Upper lobe of left lung (tissue), 6 donors: ENCODE data around the gene SHISA2. TPM values are rescaled to one million over a fixed set of nuclear protein-coding genes. Genes with fewer than 3 reads are reported as not detected.

Source experiments
- ATAC-seq, 2 donors: fragments of 200-7000 bp; cut with Tn5 transposase; one replicate each; pipeline ENCODE4 v1.9.1; 2022; ENCODE audit warnings: mild to moderate bottlenecking in 2 of 2, moderate library complexity in 2 of 2; ENCODE audit not compliant: low FRiP score in 2 of 2
- DNase-seq, 2 donors: peaks; one replicate each; pipeline ENCODE4 v3.0.0-alpha.2; 2019 to 2020
- H3K27ac ChIP-seq, 4 donors: fragments of 200-600 bp; sonication (generic); one replicate each; pipeline ENCODE4 v1.5.1; 2016 to 2019
- H3K27me3 ChIP-seq, 4 donors: fragments of 200-600 bp; sonication (generic); one replicate each; pipeline ENCODE4 v1.5.1; 2017 to 2019
- H3K36me3 ChIP-seq, 4 donors: fragments of 200-600 bp; sonication (generic); one replicate each; pipeline ENCODE4 v1.5.1; 2016 to 2019
- H3K4me1 ChIP-seq, 4 donors: fragments of 200-600 bp; sonication (generic); one replicate each; pipeline ENCODE4 v1.5.1; 2018 to 2019
- H3K4me3 ChIP-seq, 4 donors: fragments of 200-600 bp; sonication (generic); one replicate each; pipeline ENCODE4 v1.5.1; 2017 to 2019; ENCODE audit warnings: mild to moderate bottlenecking in 2 of 4, moderate library complexity in 1 of 4
- H3K9me3 ChIP-seq, 4 donors: fragments of 200-600 bp; sonication (generic); one replicate each; pipeline ENCODE4 v1.5.1; 2018 to 2019
- EP300 ChIP-seq, 4 donors: sonication (generic); formaldehyde crosslinking; IDR thresholded peaks; one replicate each; pipeline ENCODE4 v1.5.1; 2017; ENCODE audit warnings: antibody characterized with exemption in 4 of 4, control low read depth in 2 of 4
- POLR2A ChIP-seq, 4 donors: fragments of 450-650 bp; IDR thresholded peaks; one replicate each; pipeline ENCODE4 v1.5.1; 2016 to 2017; ENCODE audit warnings: antibody characterized with exemption in 4 of 4, mild to moderate bottlenecking in 2 of 4
- POLR2AphosphoS5 ChIP-seq, 2 donors: sonication (generic); formaldehyde crosslinking; IDR thresholded peaks; one replicate each; pipeline ENCODE4 v1.5.1; 2017; ENCODE audit warnings: antibody characterized with exemption in 2 of 2
- WGBS, 2 donors: methylation state at CpG; one replicate each; pipeline ENCODE4 v1.1.5; 2017 to 2018; 5-methylcytosine and 5-hydroxymethylcytosine counted together
- total RNA-seq, 6 donors: library from RNA; depleted of rRNA in 4 of 6; stranded (reverse); fragments of >200 nt in 4 of 6; gene quantifications; one replicate each; pipeline versions ENCODE4 v1.1.0 to v1.2.1, GENCODE V29; 2016 to 2021
- TF ChIP-seq, protein P1 (sequence below), 6 experiments: fragments of 450-650 bp in 4 of 6; fragments of 200-600 bp in 2 of 6; sonication (generic) in 2 of 6; IDR thresholded peaks; one replicate each; pipeline ENCODE4 v1.5.1; 2016 to 2019; ENCODE audit warnings: antibody characterized with exemption in 6 of 6
- donor health status: DM: no; HTN: no; CAD: no; lungs with moderate emphysema.
- donor health status: DM: no; HTN: yes; CAD: no; lungs with severe emphysema.

SHISA2 gene
- total RNA-seq, 6 donors from 2014 or later = 7.3 to 19.9 (median 13.4) TPM

DNA sequence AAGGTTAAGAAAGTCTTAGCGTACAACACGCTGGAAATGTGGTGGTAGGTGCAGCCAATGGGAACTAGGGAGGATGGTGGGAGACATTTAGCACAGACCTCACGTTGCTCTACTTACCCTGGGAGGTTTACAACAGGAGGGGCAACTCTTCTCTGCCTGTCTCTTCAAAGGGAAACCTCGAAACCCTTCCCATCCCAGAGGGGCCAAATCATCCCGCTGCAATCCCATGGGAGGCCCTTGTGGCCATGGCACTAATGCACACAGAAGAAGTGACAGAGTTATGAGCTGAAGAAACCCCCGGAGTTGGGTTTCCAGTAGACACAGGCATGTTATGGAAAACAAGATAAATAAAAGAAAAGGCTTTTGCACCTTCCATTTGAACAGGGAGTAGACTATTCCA is 35.6 kb downstream of the SHISA2 start:
- no peak overlapping the region for H3K4me3 ChIP-seq

DNA sequence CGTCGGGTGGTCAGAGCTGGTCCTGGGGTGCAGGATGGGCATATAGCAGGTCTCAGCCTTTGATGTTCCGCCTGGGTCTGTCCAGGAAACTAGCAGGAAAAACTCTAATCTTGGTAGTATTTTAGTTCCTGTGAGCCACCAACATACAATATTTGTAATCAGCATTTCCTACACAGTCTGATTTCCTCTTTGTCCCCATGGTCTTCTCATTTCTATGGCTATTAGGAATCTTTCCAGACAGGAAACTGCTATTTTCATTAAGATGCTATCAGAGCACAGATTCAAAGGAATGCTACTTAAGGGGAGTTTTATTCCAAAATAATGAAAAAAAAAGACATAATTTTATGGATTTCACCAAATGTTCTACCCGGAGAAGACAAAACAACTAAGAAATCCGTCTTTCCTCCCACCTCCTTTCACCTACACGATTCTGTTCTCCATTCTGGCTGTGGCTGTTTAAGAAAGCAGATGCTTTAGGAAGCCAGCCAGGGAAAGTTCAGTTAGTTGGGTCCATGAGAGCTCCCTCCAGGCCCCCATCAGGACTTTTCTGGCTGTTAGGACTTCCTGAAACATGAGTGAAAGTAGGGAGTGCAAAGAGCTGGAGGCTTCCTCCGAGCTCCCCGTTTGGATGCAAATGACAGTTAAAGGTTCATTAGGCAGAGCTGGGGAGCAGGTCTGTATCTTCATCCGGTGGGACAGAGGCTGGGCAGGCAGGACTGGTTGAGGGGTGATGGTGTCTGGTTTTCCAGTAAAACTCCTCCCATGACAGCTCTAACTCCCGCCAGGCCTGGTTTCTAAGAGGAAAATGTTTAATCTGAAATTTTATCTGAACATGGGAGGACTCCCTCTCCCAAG is 36.3 kb downstream of the SHISA2 start:
- H3K9me3 ChIP-seq = no peaks in the 10 kb centered on the region
- 58 to 60% methylated on average over 10 of the region's 10 CpGs for WGBS, 2 donors
- TF ChIP-seq POLR2A (IDR thresholded peaks at IDR 0.05) (no peak), EP300 (IDR thresholded peaks at IDR 0.05) (no peak), POLR2AphosphoS5 (IDR thresholded peaks at IDR 0.05) (no peak)
- TF ChIP-seq, protein P1, sequence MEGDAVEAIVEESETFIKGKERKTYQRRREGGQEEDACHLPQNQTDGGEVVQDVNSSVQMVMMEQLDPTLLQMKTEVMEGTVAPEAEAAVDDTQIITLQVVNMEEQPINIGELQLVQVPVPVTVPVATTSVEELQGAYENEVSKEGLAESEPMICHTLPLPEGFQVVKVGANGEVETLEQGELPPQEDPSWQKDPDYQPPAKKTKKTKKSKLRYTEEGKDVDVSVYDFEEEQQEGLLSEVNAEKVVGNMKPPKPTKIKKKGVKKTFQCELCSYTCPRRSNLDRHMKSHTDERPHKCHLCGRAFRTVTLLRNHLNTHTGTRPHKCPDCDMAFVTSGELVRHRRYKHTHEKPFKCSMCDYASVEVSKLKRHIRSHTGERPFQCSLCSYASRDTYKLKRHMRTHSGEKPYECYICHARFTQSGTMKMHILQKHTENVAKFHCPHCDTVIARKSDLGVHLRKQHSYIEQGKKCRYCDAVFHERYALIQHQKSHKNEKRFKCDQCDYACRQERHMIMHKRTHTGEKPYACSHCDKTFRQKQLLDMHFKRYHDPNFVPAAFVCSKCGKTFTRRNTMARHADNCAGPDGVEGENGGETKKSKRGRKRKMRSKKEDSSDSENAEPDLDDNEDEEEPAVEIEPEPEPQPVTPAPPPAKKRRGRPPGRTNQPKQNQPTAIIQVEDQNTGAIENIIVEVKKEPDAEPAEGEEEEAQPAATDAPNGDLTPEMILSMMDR (IDR thresholded peaks at IDR 0.05) = no peak
- H3K36me3 ChIP-seq = no peaks in the 10 kb centered on the region
- H3K4me3 ChIP-seq = no peak overlapping the region
- H3K27ac ChIP-seq = no peak overlapping the region
- ATAC-seq (no peak), DNase-seq (no peak)
- H3K27me3 ChIP-seq = no peaks in the 10 kb centered on the region
- peaks cover 0 to 37% (median 19%) of the 10 kb centered on the region in 4 donors for H3K4me1 ChIP-seq

More for the DNA sequence above, 35.6 kb downstream of the SHISA2 start:
- Histone ChIP-seq H3K36me3 (no peaks in the 10 kb centered on the region), H3K27ac (no peak overlapping the region), H3K9me3 (no peaks in the 10 kb centered on the region), H3K4me1 (peaks cover 0 to 37% (median 19%) of the 10 kb centered on the region in 4 donors), H3K27me3 (no peaks in the 10 kb centered on the region)
- 87 to 95% methylated on average over 6 of the region's 6 CpGs for WGBS, 2 donors
- TF ChIP-seq EP300 (IDR thresholded peaks at IDR 0.05) (no peak), POLR2A (IDR thresholded peaks at IDR 0.05) (no peak), POLR2AphosphoS5 (IDR thresholded peaks at IDR 0.05) (no peak)
- TF ChIP-seq, protein P1 (IDR thresholded peaks at IDR 0.05) = no peak
- no peak for ATAC-seq
- no peak for DNase-seq

DNA sequence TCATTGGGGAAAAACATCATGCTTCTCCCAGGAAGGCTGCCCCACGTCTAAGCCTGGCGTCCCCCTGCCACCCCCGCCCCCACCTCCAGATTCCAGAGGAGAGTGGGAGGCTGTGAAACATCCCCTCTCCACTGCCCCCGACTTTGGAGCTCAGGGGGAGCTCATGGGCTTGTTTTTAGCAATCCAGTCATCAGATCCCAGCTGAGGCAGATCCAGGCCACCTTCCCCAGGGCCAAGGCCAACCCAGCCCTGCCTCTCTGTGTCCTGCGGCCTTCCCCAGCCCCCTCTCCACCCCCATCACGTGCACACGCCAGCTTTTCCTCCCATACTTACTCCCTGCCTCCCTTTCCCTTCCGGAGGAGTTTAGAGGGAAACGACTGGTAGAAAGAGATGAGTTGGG is 38.8 kb downstream of the SHISA2 start:
- TF ChIP-seq POLR2A (IDR thresholded peaks at IDR 0.05) (no peak), EP300 (IDR thresholded peaks at IDR 0.05) (no peak), POLR2AphosphoS5 (IDR thresholded peaks at IDR 0.05) (no peak)
- TF ChIP-seq, protein P1 (IDR thresholded peaks at IDR 0.05) = no peak
- ATAC-seq (no peak), DNase-seq (no peak)
- Histone ChIP-seq H3K27me3 (no peaks in the 10 kb centered on the region), H3K27ac (peak overlapping the region in 2 of 4 donors; percentile 45 to 65), H3K4me3 (peak overlapping the region in 3 of 4 donors; percentile 39 to 46 (median 46)), H3K4me1 (peaks cover 0 to 19% (median 12%) of the 10 kb centered on the region in 4 donors), H3K9me3 (no peaks in the 10 kb centered on the region), H3K36me3 (no peaks in the 10 kb centered on the region)
- 58% methylated on average over 8 to 9 of the region's 9 CpGs for WGBS, 2 donors

DNA sequence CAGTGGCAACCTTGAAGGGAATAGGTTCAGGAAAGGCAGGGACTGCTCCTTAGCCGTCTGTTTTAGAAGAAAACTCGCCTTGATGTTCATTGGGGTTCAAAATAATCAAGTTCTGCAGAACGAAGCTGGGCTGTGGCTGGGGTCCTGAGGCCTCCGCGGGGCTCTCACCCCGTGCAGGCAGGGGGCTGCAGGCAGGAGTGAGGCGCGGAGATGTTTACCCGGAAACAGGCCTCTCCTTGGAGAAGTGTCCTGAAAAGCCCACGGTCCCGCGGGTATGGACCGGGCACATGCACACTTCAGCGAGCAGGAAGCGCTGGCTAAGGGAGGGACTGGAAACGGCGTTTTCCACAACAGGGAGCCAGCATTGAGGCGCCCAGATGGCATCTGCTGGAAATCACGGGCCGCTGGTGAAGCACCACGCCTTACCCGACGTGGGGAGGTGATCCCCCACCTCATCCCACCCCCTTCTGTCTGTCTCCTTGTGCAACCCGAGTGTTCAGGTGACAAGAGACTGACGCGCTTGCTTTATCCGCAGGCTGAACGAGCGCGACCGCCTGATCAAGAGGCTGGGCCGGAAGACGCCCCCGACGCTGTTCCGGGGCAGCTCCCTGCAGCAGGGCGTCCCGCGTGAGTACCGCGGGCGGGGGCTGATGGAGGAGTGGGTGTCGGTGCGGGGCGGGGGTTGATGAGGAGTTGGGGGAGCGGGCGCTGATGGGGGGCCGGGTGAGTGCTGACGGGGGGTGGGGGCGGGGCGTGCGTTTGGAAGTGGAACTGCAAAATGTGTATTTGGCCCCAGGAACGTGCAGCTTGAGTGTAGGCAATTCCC is 39.6 kb downstream of the SHISA2 start:
- Histone ChIP-seq H3K9me3 (no peaks in the 10 kb centered on the region), H3K27me3 (no peaks in the 10 kb centered on the region), H3K27ac (peak overlapping the region in 3 of 4 donors; percentile 35 to 65 (median 45)), H3K4me3 (peak overlapping the region in 3 of 4 donors; percentile 39 to 46 (median 46)), H3K4me1 (peaks cover 0 to 14% (median 11%) of the 10 kb centered on the region in 4 donors), H3K36me3 (no peaks in the 10 kb centered on the region)
- peak in 1 of 2 donors; percentile 49 for ATAC-seq
- TF ChIP-seq POLR2A (IDR thresholded peaks at IDR 0.05) = peak in 1 of 4 donors; percentile 22
- TF ChIP-seq EP300 (IDR thresholded peaks at IDR 0.05) = no peak
- 23 to 66% methylated on average over 6 to 43 of the region's 53 CpGs for WGBS, 2 donors
- DNase-seq = peak in 1 of 2 donors; percentile 79

DNA sequence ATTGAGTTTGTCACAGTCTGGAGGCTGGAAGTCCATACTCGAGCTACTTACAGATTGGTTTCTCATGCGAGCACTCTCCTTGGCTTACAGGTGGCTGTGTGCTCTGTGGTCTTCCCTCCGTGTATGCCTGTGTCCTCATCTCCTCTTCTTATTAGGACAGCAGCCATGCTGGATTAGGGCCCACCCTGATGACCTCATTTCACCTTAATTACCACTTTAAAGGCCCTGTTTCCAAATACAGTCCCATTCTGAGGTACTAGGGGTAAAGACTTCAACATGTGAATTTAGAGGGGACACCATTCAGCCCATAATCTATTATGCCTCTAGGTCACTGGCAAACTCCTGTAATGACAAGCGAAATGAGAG is 40.6 kb downstream of the SHISA2 start:
- 73 to 82% methylated on average over 3 to 4 of the region's 4 CpGs for WGBS, 2 donors

More for the DNA sequence above, 40.6 kb downstream of the SHISA2 start:
- TF ChIP-seq EP300 (IDR thresholded peaks at IDR 0.05) (no peak), POLR2A (IDR thresholded peaks at IDR 0.05) (no peak), POLR2AphosphoS5 (IDR thresholded peaks at IDR 0.05) (no peak)
- TF ChIP-seq, protein P1 (IDR thresholded peaks at IDR 0.05) = no peak
- Histone ChIP-seq H3K27me3 (no peaks in the 10 kb centered on the region), H3K36me3 (no peaks in the 10 kb centered on the region), H3K4me3 (no peak overlapping the region), H3K9me3 (no peaks in the 10 kb centered on the region), H3K4me1 (peaks cover 0 to 11% (median 10%) of the 10 kb centered on the region in 4 donors), H3K27ac (no peak overlapping the region)
- no peak for DNase-seq
- ATAC-seq = no peak
